ENCODE measurements around the gene NADSYN1.

DNA sequence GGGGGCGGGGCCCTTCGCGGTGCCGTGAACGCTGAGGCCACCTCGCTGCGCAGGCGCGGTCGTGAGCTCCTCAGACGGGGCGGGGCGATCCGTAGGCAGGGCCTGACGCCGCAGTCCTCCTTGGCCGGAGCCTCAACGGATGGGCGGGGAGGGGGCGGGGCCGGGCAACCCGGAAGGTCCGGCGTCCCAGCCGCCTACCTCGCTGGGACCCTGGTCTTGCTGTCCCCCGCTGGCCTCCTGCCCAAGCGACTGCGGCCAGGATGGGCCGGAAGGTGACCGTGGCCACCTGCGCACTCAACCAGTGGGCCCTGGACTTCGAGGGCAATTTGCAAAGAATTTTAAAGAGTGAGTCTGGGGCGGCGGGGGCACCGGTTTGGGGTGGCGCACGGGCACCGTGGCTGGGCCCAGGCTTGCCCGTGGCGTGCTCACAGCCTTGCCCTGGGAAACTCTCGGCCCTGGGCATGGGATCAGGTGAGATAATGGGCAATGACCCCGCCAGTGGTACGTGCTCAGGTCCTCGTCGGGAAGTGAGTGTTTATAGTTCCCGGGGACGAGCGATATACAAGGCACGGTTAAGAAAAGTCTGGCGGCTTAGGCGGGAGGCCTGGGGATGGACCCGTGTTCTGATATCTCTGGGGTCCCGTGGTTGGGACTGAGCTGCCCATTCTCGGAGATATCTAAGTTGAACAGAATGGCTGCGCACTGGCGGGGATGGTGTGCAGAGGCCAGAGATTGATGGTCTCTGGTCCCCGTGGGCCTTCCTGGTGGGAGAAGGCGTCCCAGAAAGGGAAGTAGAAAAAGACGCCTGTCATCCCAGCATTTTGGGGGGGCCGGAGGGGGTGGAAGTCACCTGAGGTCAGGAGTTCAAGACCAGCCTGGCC is at the start of gene NADSYN1:
- TF ChIP-seq EP300 (IDR thresholded peaks at IDR 0.05; ENCODE audit: low read depth) (no peak), CTCF (IDR thresholded peaks at IDR 0.05) (no peak), POLR2AphosphoS5 (IDR thresholded peaks at IDR 0.05) (peak; percentile 48 to 92 (median 89))

All from transverse colon (tissue), 4 donors.